SK-N-SH treated with all-trans-retinoic acid at 6 μM for 48 hours (cell line): ENCODE results near the gene FOSB.

Experiments
- ATAC-seq: fragments of 200-7000 bp; cut with Tn5 transposase; 3 replicates; pipeline ENCODE4 v1.9.1; 2020; ENCODE audit warnings: mild to moderate bottlenecking, moderate library complexity
- ARNTL ChIP-seq: fragments of 450-650 bp; formaldehyde crosslinking; IDR thresholded peaks from 2 replicates; pipeline ENCODE4 v1.5.0; 2020; ENCODE audit warnings: low read depth, mild to moderate bottlenecking, moderate library complexity, borderline replicate concordance
- BACH2 ChIP-seq: fragments of 250-450 bp; sonication (Bioruptor Pico); IDR thresholded peaks from 2 replicates; pipeline ENCODE4 v1.9.0; 2021; ENCODE audit warnings: mild to moderate bottlenecking, borderline replicate concordance
- CREB5 ChIP-seq: fragments of 250-450 bp; sonication (Bioruptor Pico); IDR thresholded peaks from 2 replicates; pipeline ENCODE4 v1.5.1; 2020; ENCODE audit warnings: low read depth, mild to moderate bottlenecking, moderate library complexity
- CSDC2 ChIP-seq: fragments of 250-450 bp; sonication (Bioruptor Pico); IDR thresholded peaks from 2 replicates; pipeline ENCODE4 v1.5.0; 2020; ENCODE audit warnings: mild to moderate bottlenecking, moderate library complexity
- CSRNP3 ChIP-seq: fragments of 250-450 bp; sonication (Bioruptor Pico); IDR thresholded peaks from 2 replicates; pipeline ENCODE4 v1.5.1; 2021; ENCODE audit warnings: mild to moderate bottlenecking, moderate library complexity
- ESRRG ChIP-seq: fragments of 250-450 bp; sonication (Bioruptor Pico); IDR thresholded peaks from 2 replicates; pipeline ENCODE4 v1.6.1; 2021; ENCODE audit warnings: mild to moderate bottlenecking
- GLIS3 ChIP-seq: fragments of 250-450 bp; sonication (Bioruptor Pico); IDR thresholded peaks from 2 replicates; pipeline ENCODE4 v1.5.0; 2020; ENCODE audit warnings: mild to moderate bottlenecking, moderate library complexity
- ISL1 ChIP-seq: fragments of 250-450 bp; sonication (Bioruptor Pico); IDR thresholded peaks from 2 replicates; pipeline ENCODE4 v2.1.2; 2022; ENCODE audit warnings: mild to moderate bottlenecking, moderate library complexity
- POU6F1 ChIP-seq: fragments of 250-450 bp; sonication (Bioruptor Pico); IDR thresholded peaks from 2 replicates; pipeline ENCODE4 v1.8.0; 2021; ENCODE audit warnings: low read depth, mild to moderate bottlenecking, moderate library complexity, borderline replicate concordance
- PPARA ChIP-seq: fragments of 250-450 bp; sonication (Bioruptor Pico); IDR thresholded peaks from 2 replicates; pipeline ENCODE4 v1.5.0; 2020; ENCODE audit warnings: mild to moderate bottlenecking, borderline replicate concordance
- RARB ChIP-seq: fragments of 250-450 bp; sonication (Bioruptor Pico); IDR thresholded peaks from 2 replicates; pipeline ENCODE4 v1.8.0; 2021; ENCODE audit warnings: mild to moderate bottlenecking, moderate library complexity
- SNAI2 ChIP-seq: fragments of 250-450 bp; sonication (Bioruptor Pico); IDR thresholded peaks from 2 replicates; pipeline ENCODE4 v1.5.0; 2020; ENCODE audit warnings: mild to moderate bottlenecking, moderate library complexity
- TCF4 ChIP-seq: fragments of 250-450 bp; sonication (Bioruptor Pico); IDR thresholded peaks from 2 replicates; pipeline ENCODE4 v1.8.0; 2021; ENCODE audit warnings: mild to moderate bottlenecking, moderate library complexity, borderline replicate concordance
- TOX ChIP-seq: fragments of 250-450 bp; sonication (Bioruptor Pico); IDR thresholded peaks from 2 replicates; pipeline ENCODE4 v1.8.0; 2021; ENCODE audit warnings: mild to moderate bottlenecking, moderate library complexity, borderline replicate concordance
- ZC3H10 ChIP-seq: fragments of 250-450 bp; sonication (Bioruptor Pico); IDR thresholded peaks from 2 replicates; pipeline ENCODE4 v1.5.1; 2021; ENCODE audit warnings: mild to moderate bottlenecking, moderate library complexity
- ZFP3 ChIP-seq: fragments of 250-450 bp; sonication (Bioruptor Pico); IDR thresholded peaks from 2 replicates; pipeline ENCODE4 v1.5.0; 2020; ENCODE audit warnings: mild to moderate bottlenecking, moderate library complexity
- ZFP30 ChIP-seq: fragments of 450-650 bp; formaldehyde crosslinking; IDR thresholded peaks from 2 replicates; pipeline ENCODE4 v1.5.0; 2022; ENCODE audit warnings: mild to moderate bottlenecking, moderate library complexity
- ZNF565 ChIP-seq: fragments of 450-650 bp; formaldehyde crosslinking; conservative IDR thresholded peaks from 2 replicates; pipeline ENCODE4 v1.5.0; 2020; ENCODE audit warnings: low read depth, mild to moderate bottlenecking, moderate library complexity
- ZNF70 ChIP-seq: fragments of 450-650 bp; formaldehyde crosslinking; IDR thresholded peaks from 2 replicates; pipeline ENCODE4 v1.5.0; 2020; ENCODE audit warnings: mild to moderate bottlenecking, moderate library complexity
- ZNF8 ChIP-seq: fragments of 450-650 bp; formaldehyde crosslinking; IDR thresholded peaks from 2 replicates; pipeline ENCODE4 v1.5.0; 2020; ENCODE audit warnings: mild to moderate bottlenecking, moderate library complexity
- TF ChIP-seq, protein P1 (sequence below): fragments of 250-450 bp; sonication (Bioruptor Pico); IDR thresholded peaks from 2 replicates; pipeline ENCODE4 v1.5.0; 2020; ENCODE audit warnings: mild to moderate bottlenecking, moderate library complexity

Gene FOSB

DNA sequence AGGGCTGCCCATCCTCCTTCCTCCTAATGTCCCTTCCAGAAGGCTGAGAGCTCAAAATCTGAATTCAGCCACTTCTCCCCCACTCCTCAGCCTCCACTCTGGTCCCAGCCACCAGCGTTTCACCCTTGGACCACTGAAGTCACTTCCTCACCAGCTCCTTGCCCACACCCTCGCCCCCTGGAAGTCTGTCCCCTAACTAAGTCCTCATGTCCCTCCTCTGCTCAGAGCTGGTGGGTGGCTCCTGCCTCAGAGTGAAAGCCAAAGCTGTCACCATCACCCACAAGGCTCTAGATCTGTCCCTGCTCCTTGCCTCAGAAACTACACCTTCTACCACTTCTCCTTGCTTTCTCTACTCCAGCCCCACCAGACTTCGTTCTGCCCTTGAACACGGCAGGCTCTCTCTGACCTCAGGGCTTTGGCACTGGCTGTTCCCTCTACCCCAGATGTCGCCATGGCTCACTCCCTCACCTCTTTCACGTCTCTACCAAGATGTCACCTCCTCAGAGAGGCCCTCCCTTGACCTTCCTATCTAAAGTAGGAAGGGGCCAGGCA lies 45.8 kb upstream of the FOSB start:
- no peak for ATAC-seq
- no peak for TF ChIP-seq ZNF70 (CRISPR knock-in tag)
- no peak for TF ChIP-seq SNAI2
- no peak for TF ChIP-seq ZC3H10 (CRISPR knock-in tag)
- no peak for TF ChIP-seq PPARA
- TF ChIP-seq ZNF8 (CRISPR knock-in tag), result no peak
- TF ChIP-seq CREB5 (CRISPR knock-in tag), result no peak
- TF ChIP-seq ARNTL, result no peak
- TF ChIP-seq CSDC2 (CRISPR knock-in tag), result no peak
- no peak for TF ChIP-seq ESRRG (CRISPR knock-in tag)
- TF ChIP-seq BACH2 (CRISPR knock-in tag), result no peak
- TF ChIP-seq ZFP30 (CRISPR knock-in tag), result no peak
- no peak for TF ChIP-seq GLIS3
- no peak for TF ChIP-seq ZFP3 (CRISPR knock-in tag)

- TF ChIP-seq CSRNP3 (CRISPR knock-in tag), result no peak
- no peak for TF ChIP-seq ESRRG (CRISPR knock-in tag)
- TF ChIP-seq ZFP3 (CRISPR knock-in tag), result no peak
- no peak for TF ChIP-seq ZNF8 (CRISPR knock-in tag)
- TF ChIP-seq, protein P1, sequence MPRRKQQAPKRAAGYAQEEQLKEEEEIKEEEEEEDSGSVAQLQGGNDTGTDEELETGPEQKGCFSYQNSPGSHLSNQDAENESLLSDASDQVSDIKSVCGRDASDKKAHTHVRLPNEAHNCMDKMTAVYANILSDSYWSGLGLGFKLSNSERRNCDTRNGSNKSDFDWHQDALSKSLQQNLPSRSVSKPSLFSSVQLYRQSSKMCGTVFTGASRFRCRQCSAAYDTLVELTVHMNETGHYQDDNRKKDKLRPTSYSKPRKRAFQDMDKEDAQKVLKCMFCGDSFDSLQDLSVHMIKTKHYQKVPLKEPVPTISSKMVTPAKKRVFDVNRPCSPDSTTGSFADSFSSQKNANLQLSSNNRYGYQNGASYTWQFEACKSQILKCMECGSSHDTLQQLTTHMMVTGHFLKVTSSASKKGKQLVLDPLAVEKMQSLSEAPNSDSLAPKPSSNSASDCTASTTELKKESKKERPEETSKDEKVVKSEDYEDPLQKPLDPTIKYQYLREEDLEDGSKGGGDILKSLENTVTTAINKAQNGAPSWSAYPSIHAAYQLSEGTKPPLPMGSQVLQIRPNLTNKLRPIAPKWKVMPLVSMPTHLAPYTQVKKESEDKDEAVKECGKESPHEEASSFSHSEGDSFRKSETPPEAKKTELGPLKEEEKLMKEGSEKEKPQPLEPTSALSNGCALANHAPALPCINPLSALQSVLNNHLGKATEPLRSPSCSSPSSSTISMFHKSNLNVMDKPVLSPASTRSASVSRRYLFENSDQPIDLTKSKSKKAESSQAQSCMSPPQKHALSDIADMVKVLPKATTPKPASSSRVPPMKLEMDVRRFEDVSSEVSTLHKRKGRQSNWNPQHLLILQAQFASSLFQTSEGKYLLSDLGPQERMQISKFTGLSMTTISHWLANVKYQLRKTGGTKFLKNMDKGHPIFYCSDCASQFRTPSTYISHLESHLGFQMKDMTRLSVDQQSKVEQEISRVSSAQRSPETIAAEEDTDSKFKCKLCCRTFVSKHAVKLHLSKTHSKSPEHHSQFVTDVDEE, result no peak
- no peak for TF ChIP-seq ZFP30 (CRISPR knock-in tag)
- no peak for TF ChIP-seq ISL1 (CRISPR knock-in tag)
- no peak for TF ChIP-seq CSDC2 (CRISPR knock-in tag)
- TF ChIP-seq PPARA, result no peak
- no peak for TF ChIP-seq CREB5 (CRISPR knock-in tag)
- TF ChIP-seq ZNF565 (CRISPR knock-in tag), result no peak
- no peak for TF ChIP-seq POU6F1 (CRISPR knock-in tag)
- TF ChIP-seq GLIS3, result no peak
- TF ChIP-seq BACH2 (CRISPR knock-in tag), result no peak
- TF ChIP-seq ZC3H10 (CRISPR knock-in tag), result no peak
- TF ChIP-seq ZNF70 (CRISPR knock-in tag), result no peak
- no peak for TF ChIP-seq TCF4 (CRISPR knock-in tag)
- TF ChIP-seq TOX, result no peak
- TF ChIP-seq RARB (CRISPR knock-in tag), result no peak
- ATAC-seq, result no peak
Measured at GRCh38 chr19:45423033-45423588, 44.7 kb upstream of the FOSB start.

GRCh38 chr19:45423589-45424190 lies 44.1 kb upstream of the FOSB start, which contains the start of gene ERCC1:
Gene ERCC1 (minus strand): TSS chr19:45423917. CDS start chr19:45423374, 543 bp downstream.
- peak; percentile 87 for ATAC-seq
- peak; percentile 70; the same call in 1 of the 2 replicates for TF ChIP-seq TCF4 (CRISPR knock-in tag)
- peak; percentile 46; the same call in 1 of the 2 replicates for TF ChIP-seq CSRNP3 (CRISPR knock-in tag)
- TF ChIP-seq, protein P1, result peak; percentile 37; the same call in 1 of the 2 replicates
- no peak for TF ChIP-seq PPARA
- TF ChIP-seq BACH2 (CRISPR knock-in tag), result no peak
